HepG2 (cell line): Measurements from ENCODE around the gene TMCC1. TPM values are rescaled to one million over a fixed set of nuclear protein-coding genes. Genes with fewer than 3 reads are reported as not detected.

Source experiments
- ARNTL ChIP-seq: sonication (generic); formaldehyde crosslinking; IDR thresholded peaks from 2 replicates; pipeline ENCODE4 v1.4.0; 2020; ENCODE audit warnings: mild to moderate bottlenecking, missing genetic modification reagents
- DPF2 ChIP-seq: sonication (generic); formaldehyde crosslinking; IDR thresholded peaks from 2 replicates; pipeline ENCODE4 v1.4.0; 2020; ENCODE audit warnings: mild to moderate bottlenecking, low read depth, missing genetic modification reagents, borderline replicate concordance
- ETV5 ChIP-seq: IDR thresholded peaks from 2 replicates; pipeline ENCODE4 v1.6.1; 2018; ENCODE audit warnings: missing biosample characterization, missing genetic modification reagents, inconsistent platforms, borderline replicate concordance
- HDAC2 ChIP-seq: sonication (generic); formaldehyde crosslinking; IDR thresholded peaks from 2 replicates; pipeline ENCODE4 v1.4.0; 2020; ENCODE audit warnings: missing genetic modification reagents
- HIVEP1 ChIP-seq: sonication (generic); formaldehyde crosslinking; IDR thresholded peaks from 2 replicates; pipeline ENCODE4 v1.4.0; 2020; ENCODE audit warnings: mild to moderate bottlenecking, missing genetic modification reagents
- PAXIP1 ChIP-seq: sonication (generic); formaldehyde crosslinking; conservative IDR thresholded peaks from 2 replicates; pipeline ENCODE4 v1.4.0; 2020; ENCODE audit warnings: mild to moderate bottlenecking, missing genetic modification reagents, moderate library complexity
- SNRNP70 ChIP-seq: fragments of 200-400 bp; formaldehyde crosslinking; IDR thresholded peaks from 2 replicates; pipeline ENCODE4 v1.6.1; 2017; ENCODE audit warnings: mild to moderate bottlenecking, low read depth, low read length, moderate library complexity
- XRCC5 ChIP-seq: fragments of 200-400 bp; formaldehyde crosslinking; optimal IDR thresholded peaks from 2 replicates; pipeline ENCODE3; 2017; ENCODE audit warnings: mild to moderate bottlenecking, low read length
- YY1 ChIP-seq: IDR thresholded peaks from 2 replicates; pipeline ENCODE4 v1.6.1; 2011; ENCODE audit warnings: low read length, low read depth, moderate library complexity, mild to moderate bottlenecking; ENCODE audit not compliant: insufficient read depth, insufficient replicate concordance
- ZHX1 ChIP-seq: sonication (generic); formaldehyde crosslinking; IDR thresholded peaks from 2 replicates; pipeline ENCODE4 v1.8.1; 2022; ENCODE audit warnings: low read depth, mild to moderate bottlenecking, missing genetic modification reagents
- ZNF614 ChIP-seq: IDR thresholded peaks from 2 replicates; pipeline ENCODE4 v1.6.1; 2018; ENCODE audit warnings: missing biosample characterization, missing genetic modification reagents, inconsistent platforms, borderline replicate concordance
- ZNF841 ChIP-seq: sonication (generic); formaldehyde crosslinking; IDR thresholded peaks from 2 replicates; pipeline ENCODE4 v1.8.1; 2023; ENCODE audit warnings: missing genetic modification reagents, borderline replicate concordance
- polyA plus RNA-seq, 8 experiments: library from polyadenylated mRNA; depleted of rRNA in 3 of 8; stranded (reverse) in 7 of 8; unstranded in 1 of 8; fragments of >200 nt; fragmentation: Illumina TruSeq in 4 of 8; extraction: Trizol in 4 of 8; gene quantifications; 2 replicates each; pipeline versions ENCODE4 v1.2.1 to v1.2.3, GENCODE V29; 2011 to 2016; ENCODE audit warnings: low read depth in 4 of 8, missing spikeins in 1 of 8, mixed read lengths in 1 of 8; ENCODE audit not compliant: insufficient read depth in 1 of 8
- total RNA-seq, 5 experiments: library from RNA; depleted of rRNA; stranded (reverse); fragments of >200 nt; fragmentation: Illumina TruSeq; extraction: Trizol; gene quantifications; 2 replicates each; pipeline ENCODE4 v1.2.3, GENCODE V29; 2016; ENCODE audit warnings: low read depth in 1 of 5
- TF ChIP-seq, protein P1 (sequence below): sonication (generic); formaldehyde crosslinking; IDR thresholded peaks from 2 replicates; pipeline ENCODE4 v1.9.0; 2021; ENCODE audit warnings: mild to moderate bottlenecking, missing genetic modification reagents
- TF ChIP-seq, protein P2 (sequence below): sonication (generic); formaldehyde crosslinking; IDR thresholded peaks from 2 replicates; pipeline ENCODE4 v1.5.0; 2020; ENCODE audit warnings: mild to moderate bottlenecking, missing genetic modification reagents

The TMCC1 gene
- total and polyA plus RNA-seq, 2 of the 13 experiments (the other 11 are each of a cell fraction or from before 2014, with no cell fraction given), result 12.1 to 264 TPM

DNA sequence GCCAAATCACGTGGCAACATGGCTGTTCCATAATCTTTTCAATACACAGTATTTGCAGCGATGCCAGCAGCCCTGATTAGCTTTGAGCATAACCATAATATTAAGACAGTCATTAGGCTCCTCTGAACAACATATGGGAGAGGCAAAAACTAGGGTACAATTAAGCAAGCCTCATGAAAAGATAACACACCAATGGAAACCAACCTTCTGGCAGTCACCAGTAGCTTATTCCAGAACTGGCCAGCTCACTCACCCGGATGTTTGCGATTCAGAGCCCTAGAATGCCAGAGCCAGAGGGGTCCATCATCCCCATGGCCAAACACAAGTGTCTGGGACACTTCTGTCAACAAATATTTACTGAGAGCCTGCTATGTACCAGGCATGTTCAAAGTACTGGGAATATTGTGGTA is 238.2 kb downstream of the TMCC1 start (continued):
- 0 out of 2 replicates have a peak, but pooled peaks have one; percentile 39 for TF ChIP-seq DPF2 (CRISPR knock-in tag)
- peak; percentile 74; the same call in 1 of the 2 replicates for TF ChIP-seq ZNF614 (CRISPR knock-in tag)
- TF ChIP-seq XRCC5, result no peak
- no peak for TF ChIP-seq HIVEP1 (CRISPR knock-in tag)
- TF ChIP-seq ETV5, result peak; percentile 40; the same call in 1 of the 2 replicates
- TF ChIP-seq YY1, result no peak
- TF ChIP-seq ZNF841 (CRISPR knock-in tag), result no peak
- TF ChIP-seq PAXIP1 (CRISPR knock-in tag), result peak; percentile 44; the same call in 1 of the 2 replicates
- TF ChIP-seq HDAC2, result 0 out of 2 replicates have a peak, but pooled peaks have one; percentile 18
- TF ChIP-seq, protein P1, sequence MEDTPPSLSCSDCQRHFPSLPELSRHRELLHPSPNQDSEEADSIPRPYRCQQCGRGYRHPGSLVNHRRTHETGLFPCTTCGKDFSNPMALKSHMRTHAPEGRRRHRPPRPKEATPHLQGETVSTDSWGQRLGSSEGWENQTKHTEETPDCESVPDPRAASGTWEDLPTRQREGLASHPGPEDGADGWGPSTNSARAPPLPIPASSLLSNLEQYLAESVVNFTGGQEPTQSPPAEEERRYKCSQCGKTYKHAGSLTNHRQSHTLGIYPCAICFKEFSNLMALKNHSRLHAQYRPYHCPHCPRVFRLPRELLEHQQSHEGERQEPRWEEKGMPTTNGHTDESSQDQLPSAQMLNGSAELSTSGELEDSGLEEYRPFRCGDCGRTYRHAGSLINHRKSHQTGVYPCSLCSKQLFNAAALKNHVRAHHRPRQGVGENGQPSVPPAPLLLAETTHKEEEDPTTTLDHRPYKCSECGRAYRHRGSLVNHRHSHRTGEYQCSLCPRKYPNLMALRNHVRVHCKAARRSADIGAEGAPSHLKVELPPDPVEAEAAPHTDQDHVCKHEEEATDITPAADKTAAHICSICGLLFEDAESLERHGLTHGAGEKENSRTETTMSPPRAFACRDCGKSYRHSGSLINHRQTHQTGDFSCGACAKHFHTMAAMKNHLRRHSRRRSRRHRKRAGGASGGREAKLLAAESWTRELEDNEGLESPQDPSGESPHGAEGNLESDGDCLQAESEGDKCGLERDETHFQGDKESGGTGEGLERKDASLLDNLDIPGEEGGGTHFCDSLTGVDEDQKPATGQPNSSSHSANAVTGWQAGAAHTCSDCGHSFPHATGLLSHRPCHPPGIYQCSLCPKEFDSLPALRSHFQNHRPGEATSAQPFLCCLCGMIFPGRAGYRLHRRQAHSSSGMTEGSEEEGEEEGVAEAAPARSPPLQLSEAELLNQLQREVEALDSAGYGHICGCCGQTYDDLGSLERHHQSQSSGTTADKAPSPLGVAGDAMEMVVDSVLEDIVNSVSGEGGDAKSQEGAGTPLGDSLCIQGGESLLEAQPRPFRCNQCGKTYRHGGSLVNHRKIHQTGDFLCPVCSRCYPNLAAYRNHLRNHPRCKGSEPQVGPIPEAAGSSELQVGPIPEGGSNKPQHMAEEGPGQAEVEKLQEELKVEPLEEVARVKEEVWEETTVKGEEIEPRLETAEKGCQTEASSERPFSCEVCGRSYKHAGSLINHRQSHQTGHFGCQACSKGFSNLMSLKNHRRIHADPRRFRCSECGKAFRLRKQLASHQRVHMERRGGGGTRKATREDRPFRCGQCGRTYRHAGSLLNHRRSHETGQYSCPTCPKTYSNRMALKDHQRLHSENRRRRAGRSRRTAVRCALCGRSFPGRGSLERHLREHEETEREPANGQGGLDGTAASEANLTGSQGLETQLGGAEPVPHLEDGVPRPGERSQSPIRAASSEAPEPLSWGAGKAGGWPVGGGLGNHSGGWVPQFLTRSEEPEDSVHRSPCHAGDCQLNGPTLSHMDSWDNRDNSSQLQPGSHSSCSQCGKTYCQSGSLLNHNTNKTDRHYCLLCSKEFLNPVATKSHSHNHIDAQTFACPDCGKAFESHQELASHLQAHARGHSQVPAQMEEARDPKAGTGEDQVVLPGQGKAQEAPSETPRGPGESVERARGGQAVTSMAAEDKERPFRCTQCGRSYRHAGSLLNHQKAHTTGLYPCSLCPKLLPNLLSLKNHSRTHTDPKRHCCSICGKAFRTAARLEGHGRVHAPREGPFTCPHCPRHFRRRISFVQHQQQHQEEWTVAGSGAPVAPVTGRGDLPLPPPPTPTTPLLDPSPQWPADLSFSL (CRISPR knock-in tag), result no peak
- TF ChIP-seq SNRNP70, result no peak
- TF ChIP-seq, protein P2, sequence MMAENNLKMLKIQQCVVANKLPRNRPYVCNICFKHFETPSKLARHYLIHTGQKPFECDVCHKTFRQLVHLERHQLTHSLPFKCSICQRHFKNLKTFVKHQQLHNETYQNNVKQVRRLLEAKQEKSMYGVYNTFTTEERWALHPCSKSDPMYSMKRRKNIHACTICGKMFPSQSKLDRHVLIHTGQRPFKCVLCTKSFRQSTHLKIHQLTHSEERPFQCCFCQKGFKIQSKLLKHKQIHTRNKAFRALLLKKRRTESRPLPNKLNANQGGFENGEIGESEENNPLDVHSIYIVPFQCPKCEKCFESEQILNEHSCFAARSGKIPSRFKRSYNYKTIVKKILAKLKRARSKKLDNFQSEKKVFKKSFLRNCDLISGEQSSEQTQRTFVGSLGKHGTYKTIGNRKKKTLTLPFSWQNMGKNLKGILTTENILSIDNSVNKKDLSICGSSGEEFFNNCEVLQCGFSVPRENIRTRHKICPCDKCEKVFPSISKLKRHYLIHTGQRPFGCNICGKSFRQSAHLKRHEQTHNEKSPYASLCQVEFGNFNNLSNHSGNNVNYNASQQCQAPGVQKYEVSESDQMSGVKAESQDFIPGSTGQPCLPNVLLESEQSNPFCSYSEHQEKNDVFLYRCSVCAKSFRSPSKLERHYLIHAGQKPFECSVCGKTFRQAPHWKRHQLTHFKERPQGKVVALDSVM, result no peak
- TF ChIP-seq ARNTL (CRISPR knock-in tag), result peak; percentile 53; the same call in 1 of the 2 replicates
- TF ChIP-seq ZHX1 (CRISPR knock-in tag), result no peak
